ENCODE data around the gene KDR.

DNA sequence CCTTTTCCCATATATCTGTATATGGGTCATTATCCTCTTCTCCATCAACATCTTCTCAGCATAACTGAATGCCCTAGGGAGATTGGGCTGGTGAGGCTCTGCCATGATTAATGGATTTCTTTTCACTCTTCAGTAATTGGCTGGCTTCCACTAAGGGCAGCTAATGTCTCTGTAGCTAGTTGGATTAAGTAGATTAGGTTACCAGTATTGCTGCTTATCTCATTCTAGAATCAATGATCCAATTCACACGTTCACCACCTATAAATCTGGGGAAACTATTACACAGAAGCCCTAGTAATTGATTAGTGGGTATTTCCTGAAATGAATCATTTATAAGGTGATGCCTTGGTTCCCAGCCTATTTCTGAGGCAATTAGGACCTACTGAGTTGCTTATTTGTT is 94.8 kb downstream of the KDR start:
- TF ChIP-seq CTCF (IDR thresholded peaks at IDR 0.05; ENCODE audit: low read length) (no peak), EZH2 (optimal IDR thresholded peaks at IDR 0.05; ENCODE audit: low read depth, low read length) (no peak), EZH2phosphoT487 (IDR thresholded peaks at IDR 0.05; ENCODE audit: low read length) (no peak)

Measured in MM.1S (cell line).